Lower leg skin (tissue), 4 donors: ENCODE measurements around the gene TNFRSF1B. TPM values are rescaled to one million over a fixed set of nuclear protein-coding genes. Genes with fewer than 3 reads are reported as not detected.

Experiments
- DNase-seq, 2 donors: peaks; one replicate each; pipeline ENCODE4 v3.0.0-alpha.2; 2019; ENCODE audit warnings: low spot score in 2 of 2
- H3K4me3 ChIP-seq: fragments of 200-600 bp; sonication (generic); 2 replicates; pipeline ENCODE4 v1.5.1; 2017; ENCODE audit warnings: mild to moderate bottlenecking, low read depth; ENCODE audit not compliant: poor library complexity, severe bottlenecking
- CTCF ChIP-seq, 3 donors: fragments of 450-650 bp; IDR thresholded peaks; one replicate each; pipeline ENCODE4 v1.5.1; 2016; ENCODE audit warnings: antibody characterized with exemption in 3 of 3, mild to moderate bottlenecking in 3 of 3, moderate library complexity in 2 of 3
- POLR2A ChIP-seq, 2 donors: fragments of 450-650 bp; IDR thresholded peaks; one replicate each; pipeline ENCODE4 v1.6.1; 2016 to 2017; ENCODE audit warnings: antibody characterized with exemption in 2 of 2, mild to moderate bottlenecking in 1 of 2, moderate library complexity in 1 of 2
- WGBS, 2 donors: methylation state at CpG; one replicate each; pipeline ENCODE4 v1.1.5; 2018; 5-methylcytosine and 5-hydroxymethylcytosine counted together
- intact Hi-C: fragments of 100-400 bp; cut with DNase I; formaldehyde crosslinking; loops from one replicate; pipeline ENCODE4 v1.15.0; 2023; ENCODE audit warnings: low total_unique reads
- total RNA-seq, 4 donors: library from RNA; depleted of rRNA; stranded (reverse); fragments of >200 nt; gene quantifications; one replicate each; pipeline ENCODE4 v1.1.0, GENCODE V29; 2016

Gene TNFRSF1B
- total RNA-seq, 4 donors from 2014 or later, result 8.5 to 33.1 (median 16.3) TPM

- intact Hi-C loops, result no loop called here
- no peak for TF ChIP-seq POLR2A (IDR thresholded peaks at IDR 0.05)
- TF ChIP-seq CTCF (IDR thresholded peaks at IDR 0.05), result no peak
- no peak for DNase-seq
- WGBS, 2 donors, result 76 to 83% methylated on average over 24 of the region's 24 CpGs
- H3K4me3 ChIP-seq, result no peak overlapping the region
Observed at GRCh38 chr1:12177156-12177998, 10.6 kb downstream of the TNFRSF1B start.

GRCh38 chr1:12177999-12178441 is 11.2 kb downstream of the TNFRSF1B start:
- TF ChIP-seq CTCF (IDR thresholded peaks at IDR 0.05), result no peak
- TF ChIP-seq POLR2A (IDR thresholded peaks at IDR 0.05), result no peak
- no peak overlapping the region for H3K4me3 ChIP-seq
- intact Hi-C loops, result no loop called here
- DNase-seq, result peak; percentile 49 to 97
- 32 to 35% methylated on average over 14 of the region's 14 CpGs for WGBS, 2 donors

- intact Hi-C loops, result no loop called here
- WGBS, 2 donors, result 47 to 52% methylated on average over 11 of the region's 11 CpGs
Observed at GRCh38 chr1:12178511-12178910, 11.7 kb downstream of the TNFRSF1B start.

GRCh38 chr1:12179111-12179519 is 12.3 kb downstream of the TNFRSF1B start:
- WGBS, 2 donors, result 43 to 51% methylated on average over 9 to 13 of the region's 17 CpGs
- DNase-seq, result no peak
- H3K4me3 ChIP-seq, result no peak overlapping the region
- no peak for TF ChIP-seq POLR2A (IDR thresholded peaks at IDR 0.05)
- no peak for TF ChIP-seq CTCF (IDR thresholded peaks at IDR 0.05)
- intact Hi-C loops, result no loop called here

More at GRCh38 chr1:12178511-12178910, 11.7 kb downstream of the TNFRSF1B start:
- H3K4me3 ChIP-seq, result no peak overlapping the region
- no peak for DNase-seq
- TF ChIP-seq POLR2A (IDR thresholded peaks at IDR 0.05) (no peak), CTCF (IDR thresholded peaks at IDR 0.05) (no peak)

- WGBS, 2 donors, result 84 to 90% methylated on average over 8 of the region's 8 CpGs
- intact Hi-C loops, result no loop called here
- no peak for DNase-seq
- H3K4me3 ChIP-seq, result no peak overlapping the region
- no peak for TF ChIP-seq CTCF (IDR thresholded peaks at IDR 0.05)
- TF ChIP-seq POLR2A (IDR thresholded peaks at IDR 0.05), result no peak
Observed at GRCh38 chr1:12179676-12180075, 12.9 kb downstream of the TNFRSF1B start.
